C4-2B (cell line): ENCODE data around the gene EIF4G1.

Source experiments
- ZFX ChIP-seq: fragments of 450-650 bp; IDR thresholded peaks from 2 replicates; pipeline ENCODE4 v1.6.1; 2017
- TF ChIP-seq, protein P1 (sequence below): fragments of 450-650 bp; conservative IDR thresholded peaks from 2 replicates; pipeline ENCODE4 v1.5.1; 2017; ENCODE audit warnings: mild to moderate bottlenecking

DNA sequence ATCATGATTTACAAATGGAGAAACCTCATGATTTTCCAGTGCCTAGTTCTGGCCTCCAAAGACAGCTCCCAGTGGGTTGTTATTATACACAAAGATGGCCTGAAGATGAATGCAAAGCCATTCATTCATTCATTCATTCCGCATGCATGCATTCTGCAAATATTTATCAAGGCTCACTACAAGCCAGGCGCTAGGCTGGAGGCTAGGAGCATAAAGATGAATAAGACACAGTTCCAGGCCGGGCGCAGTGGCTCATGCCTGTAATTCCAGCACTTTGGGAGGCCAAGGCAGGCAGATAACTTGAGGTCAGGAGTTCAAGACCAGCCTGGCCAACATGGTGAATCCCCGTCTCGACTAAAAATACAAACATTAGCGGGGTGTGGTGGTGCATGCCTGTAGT, 17.8 kb upstream of the EIF4G1 start:
- TF ChIP-seq, protein P1, sequence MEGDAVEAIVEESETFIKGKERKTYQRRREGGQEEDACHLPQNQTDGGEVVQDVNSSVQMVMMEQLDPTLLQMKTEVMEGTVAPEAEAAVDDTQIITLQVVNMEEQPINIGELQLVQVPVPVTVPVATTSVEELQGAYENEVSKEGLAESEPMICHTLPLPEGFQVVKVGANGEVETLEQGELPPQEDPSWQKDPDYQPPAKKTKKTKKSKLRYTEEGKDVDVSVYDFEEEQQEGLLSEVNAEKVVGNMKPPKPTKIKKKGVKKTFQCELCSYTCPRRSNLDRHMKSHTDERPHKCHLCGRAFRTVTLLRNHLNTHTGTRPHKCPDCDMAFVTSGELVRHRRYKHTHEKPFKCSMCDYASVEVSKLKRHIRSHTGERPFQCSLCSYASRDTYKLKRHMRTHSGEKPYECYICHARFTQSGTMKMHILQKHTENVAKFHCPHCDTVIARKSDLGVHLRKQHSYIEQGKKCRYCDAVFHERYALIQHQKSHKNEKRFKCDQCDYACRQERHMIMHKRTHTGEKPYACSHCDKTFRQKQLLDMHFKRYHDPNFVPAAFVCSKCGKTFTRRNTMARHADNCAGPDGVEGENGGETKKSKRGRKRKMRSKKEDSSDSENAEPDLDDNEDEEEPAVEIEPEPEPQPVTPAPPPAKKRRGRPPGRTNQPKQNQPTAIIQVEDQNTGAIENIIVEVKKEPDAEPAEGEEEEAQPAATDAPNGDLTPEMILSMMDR = no peak
- TF ChIP-seq ZFX = no peak
